ENCODE measurements around the gene IQCE.
A peak's percentile ranks its signal among the peaks of the same experiment; 100 is the strongest.

The IQCE gene, protein sequence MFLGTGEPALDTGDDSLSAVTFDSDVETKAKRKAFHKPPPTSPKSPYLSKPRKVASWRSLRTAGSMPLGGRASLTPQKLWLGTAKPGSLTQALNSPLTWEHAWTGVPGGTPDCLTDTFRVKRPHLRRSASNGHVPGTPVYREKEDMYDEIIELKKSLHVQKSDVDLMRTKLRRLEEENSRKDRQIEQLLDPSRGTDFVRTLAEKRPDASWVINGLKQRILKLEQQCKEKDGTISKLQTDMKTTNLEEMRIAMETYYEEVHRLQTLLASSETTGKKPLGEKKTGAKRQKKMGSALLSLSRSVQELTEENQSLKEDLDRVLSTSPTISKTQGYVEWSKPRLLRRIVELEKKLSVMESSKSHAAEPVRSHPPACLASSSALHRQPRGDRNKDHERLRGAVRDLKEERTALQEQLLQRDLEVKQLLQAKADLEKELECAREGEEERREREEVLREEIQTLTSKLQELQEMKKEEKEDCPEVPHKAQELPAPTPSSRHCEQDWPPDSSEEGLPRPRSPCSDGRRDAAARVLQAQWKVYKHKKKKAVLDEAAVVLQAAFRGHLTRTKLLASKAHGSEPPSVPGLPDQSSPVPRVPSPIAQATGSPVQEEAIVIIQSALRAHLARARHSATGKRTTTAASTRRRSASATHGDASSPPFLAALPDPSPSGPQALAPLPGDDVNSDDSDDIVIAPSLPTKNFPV

DNA sequence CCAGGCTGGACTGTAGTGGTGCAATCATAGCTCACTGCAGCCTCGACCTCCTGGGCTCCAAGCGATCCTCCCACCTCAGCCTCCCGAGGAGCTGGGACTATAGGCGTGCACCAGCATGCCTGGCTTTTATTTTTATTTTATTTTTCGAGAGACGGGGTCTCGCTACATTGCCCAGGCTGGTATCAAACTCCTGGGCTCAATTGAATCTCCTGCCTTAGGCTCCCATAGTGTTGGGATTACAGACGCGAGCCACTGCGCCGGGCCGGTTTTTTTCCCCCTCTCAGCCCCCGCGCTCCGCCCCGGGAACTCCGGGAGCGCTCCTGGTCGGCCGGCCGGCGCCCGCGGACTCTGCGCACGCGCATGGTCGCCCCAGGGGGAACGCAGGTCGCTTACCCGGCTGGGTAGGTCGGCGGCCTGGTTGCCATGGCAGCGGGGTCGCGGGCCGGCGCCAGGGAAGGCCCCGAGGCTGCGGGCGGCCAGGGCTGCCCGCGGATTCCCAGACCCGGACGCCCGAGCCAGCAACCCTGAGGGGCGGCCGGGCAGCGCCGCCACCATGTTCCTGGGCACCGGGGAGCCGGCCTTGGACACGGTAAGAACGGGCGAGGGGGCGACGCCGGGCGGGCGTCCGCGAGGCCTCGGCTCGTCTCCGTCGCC, at the start of gene IQCE:
Gene IQCE (plus strand): TSS at position 351 of the 654 bp plus-strand sequence. CDS start 203 bp downstream, at position 554.
- peak; percentile 80 for DNase-seq (ENCODE audit: low spot score)

GRCh38 chr7:2509298-2509906, 49.4 kb upstream of the IQCE start:
- DNase-seq (ENCODE audit: low spot score) = no peak

DNA sequence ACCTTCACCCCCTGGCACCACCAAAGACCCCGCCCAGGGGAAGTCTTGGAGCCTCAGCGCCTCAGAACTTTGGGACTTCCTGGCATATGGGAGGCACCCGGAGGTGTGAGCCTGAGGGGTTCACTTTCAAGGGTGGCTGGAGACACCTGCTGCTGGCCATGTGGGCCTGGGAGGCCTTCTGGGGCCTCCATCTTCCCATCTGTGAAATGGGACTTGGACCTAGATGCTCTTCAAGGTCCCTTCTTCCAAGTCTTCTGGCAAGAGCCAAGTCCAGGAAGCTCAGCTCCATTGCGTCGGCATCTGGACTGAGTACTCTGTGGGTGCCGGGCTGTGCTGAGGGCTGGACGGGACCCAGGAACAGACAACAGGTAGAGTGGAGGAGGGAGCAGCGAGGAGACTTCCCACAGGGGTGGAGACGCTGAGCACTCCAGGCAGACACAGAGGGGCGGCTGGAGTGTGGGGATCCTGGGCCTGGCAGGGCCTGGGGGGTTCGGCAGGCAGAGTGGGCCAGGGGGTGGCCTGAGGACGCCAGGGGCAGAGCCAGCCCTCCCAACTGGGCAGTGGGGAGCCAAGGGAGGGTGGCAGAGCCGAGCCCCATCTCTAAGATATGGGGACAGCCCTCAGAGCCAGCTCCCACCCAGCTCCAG, 48.5 kb upstream of the IQCE start:
- DNase-seq (ENCODE audit: low spot score) = no peak

DNA sequence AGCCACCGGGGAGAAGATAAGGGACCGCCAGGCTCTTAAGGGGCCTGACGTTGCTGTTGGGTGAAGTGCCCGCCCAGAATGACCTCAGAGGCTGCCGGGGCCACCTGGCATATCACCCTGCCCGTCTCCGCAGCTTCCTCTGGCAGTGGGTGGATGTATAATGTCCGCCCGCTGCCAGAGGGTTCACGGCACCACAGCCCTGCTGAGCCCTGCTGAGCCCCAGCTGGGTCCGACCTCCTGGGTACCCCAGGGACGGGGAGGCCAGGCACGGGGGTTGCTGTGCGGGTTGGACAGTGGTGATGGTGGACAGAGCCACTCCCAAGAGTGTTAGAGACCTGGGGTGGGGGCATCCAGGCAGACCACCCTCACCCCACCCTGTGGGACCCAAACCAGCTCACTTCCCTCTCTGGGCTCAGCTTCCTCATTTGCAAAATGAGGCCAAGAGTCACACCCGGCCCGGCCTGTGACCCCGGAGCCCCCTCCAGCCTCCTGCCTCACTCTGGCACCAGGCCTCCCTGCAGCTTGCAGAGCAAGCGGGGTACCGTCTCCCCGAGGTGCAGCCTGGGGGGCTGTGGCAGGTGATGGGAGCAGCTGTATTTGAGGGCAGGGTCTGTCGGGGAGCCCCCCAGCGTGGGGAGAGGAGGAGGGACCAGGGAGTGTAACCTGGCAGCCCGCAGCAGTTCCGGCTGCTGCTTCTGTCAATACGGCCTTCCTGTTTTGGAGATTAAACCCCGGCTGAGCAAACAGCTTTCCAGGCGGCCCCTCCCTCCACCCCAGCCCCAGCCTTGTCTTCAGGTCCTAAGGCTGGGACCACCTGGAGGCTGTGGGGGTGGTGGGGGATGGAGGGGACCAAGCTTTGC, 47.6 kb upstream of the IQCE start:
- DNase-seq (ENCODE audit: low spot score) = no peak

- no peak for DNase-seq (ENCODE audit: low spot score)
Observed at GRCh38 chr7:2511769-2512168, 47.0 kb upstream of the IQCE start.

GRCh38 chr7:2512179-2512661, 46.6 kb upstream of the IQCE start:
- DNase-seq (ENCODE audit: low spot score) = no peak

DNA sequence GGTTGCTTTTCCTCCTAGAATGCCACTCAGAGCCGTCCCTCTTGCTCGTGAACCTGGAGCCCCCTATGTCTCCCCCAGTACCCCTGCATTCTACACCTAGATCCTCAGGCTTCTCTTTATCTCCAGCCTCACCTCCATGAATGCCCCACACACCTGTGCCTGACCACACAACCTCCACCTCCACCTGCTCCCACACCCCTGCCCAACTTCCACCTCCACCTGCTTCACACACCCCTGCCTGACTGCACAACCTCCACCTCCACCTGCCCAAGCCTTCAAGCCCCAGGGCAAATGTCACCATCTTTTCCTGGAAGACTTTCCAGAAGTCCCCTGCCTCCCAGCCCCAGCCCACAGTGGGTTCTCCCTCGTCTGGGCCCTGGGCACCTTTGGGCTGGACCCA, 46.1 kb upstream of the IQCE start:
- DNase-seq (ENCODE audit: low spot score) = no peak

DNA sequence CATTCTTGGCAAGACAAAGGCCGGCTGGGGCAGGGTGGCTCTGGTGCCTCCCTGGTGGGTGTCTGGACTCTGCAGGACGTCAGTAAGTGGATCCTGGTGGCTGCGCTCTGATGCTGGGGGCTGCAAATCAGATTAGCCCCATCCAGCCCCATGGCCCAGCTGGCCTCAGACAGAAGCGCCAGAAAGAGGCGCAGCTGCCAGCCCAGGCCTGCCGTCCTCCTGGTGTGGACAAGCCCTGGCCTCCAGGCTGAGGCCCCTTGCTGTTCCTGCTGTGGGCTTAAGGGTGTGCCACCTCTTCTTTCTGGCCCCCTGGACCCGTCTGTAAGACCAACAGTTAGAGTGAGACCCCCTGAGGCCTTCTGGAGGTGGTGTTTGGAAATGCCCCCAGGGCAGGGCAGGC, 45.1 kb upstream of the IQCE start:
- no peak for DNase-seq (ENCODE audit: low spot score)

- DNase-seq (ENCODE audit: low spot score) = no peak
Observed at GRCh38 chr7:2514473-2515423, 44.0 kb upstream of the IQCE start.

DNA sequence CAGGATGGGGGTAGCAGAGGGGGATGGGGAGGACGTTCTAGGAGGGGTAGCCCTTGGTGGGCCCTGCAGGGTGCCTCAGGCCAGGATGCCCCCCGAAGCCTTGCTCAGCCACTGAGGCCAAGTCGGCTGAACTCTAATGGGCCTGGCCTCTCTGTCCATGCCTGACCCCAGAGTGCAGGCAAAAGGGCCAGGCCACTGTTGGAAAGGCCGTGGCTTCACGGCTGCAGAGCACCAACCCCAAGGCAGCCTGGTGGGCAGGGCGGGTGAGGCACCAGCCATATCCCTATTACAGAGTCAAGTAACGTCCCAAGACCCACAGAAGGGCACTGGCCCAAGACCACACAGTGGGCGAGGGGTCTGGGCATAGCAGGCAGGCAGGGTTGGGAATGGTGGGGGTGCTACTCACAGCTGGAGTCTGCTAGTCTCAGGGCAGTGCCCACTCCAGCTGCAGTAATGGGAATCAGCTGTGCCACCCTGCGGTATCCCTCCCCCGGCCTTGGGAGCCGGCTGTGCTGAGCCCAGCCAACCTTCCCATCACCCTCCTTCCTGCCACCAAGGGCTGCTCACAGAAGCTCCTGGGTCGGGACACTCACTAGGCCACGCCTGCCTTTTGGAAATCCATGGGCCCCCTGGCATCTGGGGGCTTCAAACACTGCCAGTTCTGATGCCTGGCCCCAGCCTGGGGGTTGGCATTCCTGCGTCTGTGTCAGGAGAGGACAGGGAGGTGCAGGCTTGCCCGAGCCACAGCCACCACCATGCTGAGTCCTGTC, 43.2 kb upstream of the IQCE start:
- no peak for DNase-seq (ENCODE audit: low spot score)

- DNase-seq (ENCODE audit: low spot score) = no peak
Observed at GRCh38 chr7:2516194-2516555, 42.6 kb upstream of the IQCE start.

- no peak for DNase-seq (ENCODE audit: low spot score)
Observed at GRCh38 chr7:2517026-2517425, 41.8 kb upstream of the IQCE start.

DNA sequence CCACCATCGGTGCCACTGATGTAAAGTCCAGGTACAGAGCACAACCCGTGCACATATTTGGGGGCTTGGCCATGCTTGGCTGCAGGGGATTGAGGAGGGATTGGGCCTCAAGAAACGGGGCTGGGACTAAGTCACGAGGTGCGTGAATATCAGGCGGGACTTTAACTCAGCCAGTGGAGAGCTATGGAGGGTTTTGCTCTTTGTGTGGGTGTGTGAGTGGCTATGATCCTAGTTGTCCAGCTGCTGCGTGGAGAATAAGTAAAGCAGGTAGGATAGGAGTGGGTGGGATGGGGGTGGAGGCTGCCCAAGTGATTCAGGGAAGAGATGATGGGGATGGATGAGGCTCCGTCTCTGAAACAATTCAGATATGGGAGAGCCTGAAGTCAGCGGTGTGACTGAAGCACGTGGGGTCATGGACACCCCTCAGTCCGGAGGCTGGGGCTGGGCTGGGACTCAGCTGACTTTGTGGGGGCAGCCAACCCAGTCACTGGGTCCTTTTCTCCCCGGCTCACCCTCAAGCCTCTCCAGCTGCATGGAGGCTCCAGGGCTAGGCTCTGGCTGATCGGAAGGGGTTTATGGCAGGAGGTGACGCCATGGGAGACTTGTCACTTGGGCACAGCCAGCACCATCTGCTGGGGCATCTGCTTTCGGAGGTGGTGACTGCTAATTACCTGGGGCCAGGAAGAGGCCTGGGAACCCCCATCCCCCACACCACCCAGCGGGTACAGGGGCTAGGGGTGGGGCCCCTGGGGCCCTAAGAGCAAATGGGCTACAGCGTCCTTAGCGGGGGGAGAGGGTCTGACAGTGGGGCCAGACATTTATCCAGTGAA, 40.9 kb upstream of the IQCE start:
- DNase-seq (ENCODE audit: low spot score) = no peak

- DNase-seq (ENCODE audit: low spot score) = no peak
Observed at GRCh38 chr7:2518737-2519118, 40.1 kb upstream of the IQCE start.

DNA sequence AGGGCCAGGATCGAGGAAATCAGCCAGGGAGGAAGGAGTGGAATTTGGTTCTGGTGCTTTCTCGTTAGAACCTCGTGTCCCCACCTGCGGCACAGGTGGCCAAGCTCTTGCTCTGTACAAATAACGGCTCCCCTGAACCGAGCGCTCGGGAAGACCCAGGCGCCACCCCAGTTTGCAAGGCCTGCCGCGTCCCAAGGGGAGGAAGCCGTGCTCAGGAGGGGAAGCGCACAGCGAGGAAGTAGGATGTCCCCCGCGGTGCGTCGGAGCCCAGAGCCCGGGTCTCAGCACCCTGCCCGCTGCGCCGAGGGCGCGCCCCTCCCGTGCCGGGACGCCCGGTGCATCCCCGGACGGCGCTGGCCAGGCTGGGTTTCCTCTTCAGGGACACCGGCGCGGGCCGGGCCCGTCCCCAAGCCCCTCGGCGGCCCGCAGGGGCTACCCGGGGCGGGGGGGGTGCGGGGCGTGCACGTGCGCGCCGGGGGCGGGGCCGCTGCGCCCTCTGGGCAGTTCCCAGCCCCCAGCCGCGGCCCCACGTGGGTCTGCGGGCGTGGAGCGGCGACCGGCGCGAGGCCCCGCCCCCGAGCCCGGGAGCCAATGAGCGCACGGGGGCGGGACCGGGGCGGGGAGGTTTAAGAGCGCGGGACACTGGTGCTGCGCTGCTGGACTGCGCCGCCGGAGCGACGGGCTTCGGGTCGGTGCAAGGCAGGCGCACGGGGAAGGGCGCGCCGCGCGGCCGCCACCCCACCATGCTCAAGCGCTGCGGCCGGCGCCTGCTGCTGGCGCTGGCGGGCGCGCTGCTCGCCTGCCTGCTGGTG, 39.5 kb upstream of the IQCE start, which contains the start of gene LFNG:
Gene LFNG (plus strand): TSS at position 656 of the 812 bp plus-strand sequence. CDS start 88 bp downstream, at position 744.
- DNase-seq (ENCODE audit: low spot score) = peak; percentile 92

GRCh38 chr7:2520131-2520760, 38.5 kb upstream of the IQCE start:
- no peak for DNase-seq (ENCODE audit: low spot score)

Data from globus pallidus (tissue), 1 donor.